Dedifferentiated amniotic fluid mesenchymal stem cell (primary cell): ENCODE measurements around the gene LARP1B.
"Not testable (repeated sequence)": the region's sequence is repeated elsewhere in the genome, so short reads cannot be mapped to it uniquely, and the experiment has no call there.

Experiments
- DNase-seq: peaks from one replicate; pipeline ENCODE4 v3.0.0-alpha.2; 2016; ENCODE audit errors: extremely low spot score

The LARP1B gene

DNA sequence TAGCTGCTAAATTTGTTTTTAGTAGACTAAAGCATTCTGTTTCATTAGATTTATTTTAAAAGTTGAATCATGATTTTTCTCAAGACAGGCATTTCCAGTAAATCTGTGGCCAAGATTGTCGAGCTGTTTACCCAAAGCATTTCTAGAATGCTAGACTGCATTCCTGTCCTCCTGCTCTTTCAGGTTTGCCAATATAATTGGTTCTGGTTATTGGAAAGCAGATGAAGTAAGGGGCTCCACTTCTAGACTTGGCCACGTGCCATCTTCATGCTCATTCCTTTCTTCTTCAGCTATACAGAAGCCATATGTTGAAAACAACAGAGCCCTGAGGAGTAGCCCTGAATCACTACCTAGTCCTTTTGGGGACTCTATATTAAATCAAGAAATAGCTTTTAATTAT, 164.0 kb downstream of the LARP1B start:
- peak; percentile 75 for DNase-seq

DNA sequence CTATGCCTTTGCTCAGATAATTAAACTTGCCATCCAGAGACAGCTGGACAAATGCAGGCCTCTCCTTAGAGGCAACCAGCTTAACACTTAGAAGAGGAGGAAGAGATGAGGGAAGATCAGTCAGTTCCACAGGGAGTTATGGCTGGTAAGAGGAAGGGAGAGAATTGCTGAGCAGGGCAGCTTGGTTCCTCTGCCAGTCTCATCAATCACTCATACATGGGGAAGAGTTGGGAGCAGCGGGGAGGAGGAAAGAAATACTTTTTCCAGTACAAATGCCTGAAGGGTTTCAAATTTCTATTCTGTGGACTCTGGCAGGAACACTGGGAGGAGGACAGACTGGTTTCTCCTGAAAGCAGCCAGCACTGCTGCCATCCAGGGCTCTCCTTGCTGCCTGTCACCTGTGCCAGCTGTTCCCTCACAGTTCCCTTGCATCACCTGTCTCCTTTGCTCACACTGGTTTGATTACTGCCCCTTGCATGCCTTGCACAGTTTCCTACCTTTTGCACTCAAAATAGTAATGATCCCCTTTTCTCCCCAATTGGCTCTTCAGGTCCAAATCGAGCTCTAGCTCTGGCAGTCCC, 167.0 kb downstream of the LARP1B start:
- peak; percentile 16 for DNase-seq

DNA sequence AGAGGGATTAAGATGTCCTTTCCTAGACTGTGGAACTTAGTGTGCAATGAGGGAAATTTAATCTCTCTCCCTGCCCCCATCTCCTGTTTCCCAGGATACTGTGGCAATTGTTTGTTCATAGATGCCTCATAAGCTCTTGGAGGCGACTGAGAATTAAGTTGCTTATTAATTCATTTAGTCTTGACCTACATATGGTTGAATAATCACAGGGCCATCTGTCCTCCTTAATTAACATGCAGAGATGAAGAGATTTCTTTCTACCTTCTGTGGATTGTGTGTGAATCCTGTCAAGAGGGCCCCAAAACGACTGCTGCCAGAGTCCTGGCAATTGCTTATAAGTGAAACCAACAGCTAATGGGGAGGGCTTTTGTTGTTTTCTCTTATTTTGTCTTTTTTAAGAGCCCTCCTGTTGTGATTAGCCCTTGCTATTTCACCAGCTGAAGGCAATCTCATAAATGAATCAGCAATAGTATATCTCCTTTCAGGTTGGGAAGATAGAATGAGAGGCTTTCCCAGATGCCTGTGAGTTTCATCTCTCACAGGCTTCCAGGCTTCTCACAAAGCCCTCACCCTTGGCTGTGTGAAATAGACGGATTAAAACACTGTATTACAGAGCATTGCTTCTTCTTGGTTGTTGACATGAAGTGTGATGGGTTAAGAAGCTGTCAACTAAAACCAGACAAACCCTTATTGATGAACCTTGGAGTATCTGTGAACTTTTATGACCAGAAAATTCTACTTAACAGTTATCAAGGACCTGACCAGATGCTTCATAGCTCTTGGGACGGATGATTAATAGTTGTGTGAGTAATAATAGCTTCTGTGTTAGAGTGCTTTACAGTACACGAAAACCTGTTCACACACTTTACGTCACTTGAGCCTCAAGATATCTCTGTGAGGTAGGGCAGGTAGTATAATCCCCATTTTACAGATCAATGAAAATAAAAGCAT, 168.0 kb downstream of the LARP1B start:
- no peak for DNase-seq

DNA sequence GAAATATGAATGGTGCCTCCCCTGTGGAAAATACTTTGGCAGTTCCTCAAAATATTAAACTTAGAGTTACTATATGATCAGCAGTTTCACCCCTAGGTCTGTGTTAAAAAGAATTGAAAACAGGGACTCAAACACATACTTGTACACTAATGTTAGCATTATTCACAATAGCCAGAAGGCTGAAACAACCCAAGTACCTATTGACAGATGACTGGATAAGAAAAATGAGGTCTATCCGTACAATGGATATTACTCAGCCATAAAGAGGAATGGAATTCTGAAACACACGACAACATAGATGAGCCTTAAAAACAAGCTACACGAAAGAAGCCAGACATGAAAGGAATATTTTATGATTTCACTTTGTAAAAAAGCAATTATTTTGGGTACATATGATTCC, 171.6 kb downstream of the LARP1B start:
- DNase-seq: no peak

DNA sequence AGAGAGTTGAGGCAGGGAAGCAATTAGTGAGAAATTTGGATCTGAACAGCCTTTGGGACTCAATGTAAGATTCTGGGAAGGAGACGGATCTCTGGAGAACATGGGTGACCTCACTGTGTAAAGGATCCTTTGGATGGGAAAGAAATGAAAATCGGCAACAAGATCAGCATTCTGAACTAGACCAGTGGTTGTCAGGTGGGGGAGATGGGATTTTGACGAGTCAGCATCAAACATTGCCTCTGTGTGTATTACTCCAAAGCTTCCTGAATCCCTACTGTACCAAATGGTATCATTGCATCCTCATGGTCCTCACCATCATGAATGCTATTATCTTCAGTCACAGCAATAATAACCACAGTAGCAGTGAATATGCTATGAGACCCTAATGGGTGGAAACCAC, 173.7 kb downstream of the LARP1B start:
- DNase-seq: no peak

DNA sequence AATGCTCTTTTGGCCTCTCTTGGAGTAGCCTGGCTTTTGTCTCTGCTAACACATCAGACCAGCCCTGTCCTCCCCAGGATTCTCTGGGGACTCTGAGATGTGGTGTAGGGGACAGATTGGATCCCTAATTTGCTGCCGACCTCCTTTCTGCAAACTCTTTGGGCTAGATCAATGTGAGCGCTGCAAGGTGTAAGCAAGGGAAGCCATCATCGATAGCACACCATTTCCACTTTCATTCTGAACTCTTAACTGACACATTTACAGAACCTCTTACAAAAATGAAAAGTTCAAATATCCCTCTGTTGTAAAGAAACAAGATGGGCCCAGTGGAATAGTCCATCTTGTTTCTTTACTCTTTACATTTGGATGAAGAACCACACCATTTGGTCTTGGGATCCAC, 179.9 kb downstream of the LARP1B start:
- DNase-seq: no peak

DNA sequence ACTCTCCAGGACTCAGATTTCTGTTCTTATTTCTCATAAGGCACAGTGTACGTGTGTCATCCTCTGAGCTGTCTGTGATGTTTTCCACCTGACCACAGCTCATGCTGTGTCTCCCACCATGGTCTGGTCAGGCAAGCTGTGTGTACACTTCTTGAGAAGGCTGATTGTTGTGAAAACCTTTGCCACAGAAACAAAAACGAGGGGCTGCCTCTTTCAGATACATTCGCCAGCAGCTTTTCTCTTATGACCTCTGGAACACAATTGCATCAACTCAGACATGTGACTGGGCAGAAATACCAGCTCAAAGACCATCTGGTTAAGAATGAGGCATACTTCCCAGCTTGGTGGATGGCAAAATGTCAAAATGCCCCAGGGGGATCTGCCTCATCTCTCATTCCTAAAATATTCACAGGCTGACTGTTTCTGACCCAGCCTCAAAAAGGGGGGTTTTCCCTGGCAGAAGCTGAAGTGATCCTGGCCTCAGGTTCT, 180.4 kb downstream of the LARP1B start:
- peak; percentile 93 for DNase-seq

DNA sequence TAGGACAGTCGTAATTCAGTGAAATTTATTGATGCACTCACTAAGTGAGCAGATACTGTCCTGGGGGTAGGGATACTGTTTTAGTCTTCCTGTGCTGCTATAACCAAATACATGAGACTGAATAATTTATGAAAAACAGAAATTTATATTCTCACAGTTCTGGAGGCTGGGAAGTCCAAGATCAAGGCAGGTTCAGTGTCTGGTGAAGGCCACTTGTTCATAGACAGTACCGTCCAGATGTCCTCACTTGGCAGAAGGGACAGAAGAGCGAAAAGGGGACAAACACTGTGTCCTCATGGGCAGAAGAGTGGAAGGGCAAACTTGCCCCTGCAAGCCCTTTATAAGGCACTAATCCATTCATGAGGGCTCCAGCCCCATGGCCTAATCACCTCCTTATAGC, 180.9 kb downstream of the LARP1B start:
- DNase-seq: no peak

DNA sequence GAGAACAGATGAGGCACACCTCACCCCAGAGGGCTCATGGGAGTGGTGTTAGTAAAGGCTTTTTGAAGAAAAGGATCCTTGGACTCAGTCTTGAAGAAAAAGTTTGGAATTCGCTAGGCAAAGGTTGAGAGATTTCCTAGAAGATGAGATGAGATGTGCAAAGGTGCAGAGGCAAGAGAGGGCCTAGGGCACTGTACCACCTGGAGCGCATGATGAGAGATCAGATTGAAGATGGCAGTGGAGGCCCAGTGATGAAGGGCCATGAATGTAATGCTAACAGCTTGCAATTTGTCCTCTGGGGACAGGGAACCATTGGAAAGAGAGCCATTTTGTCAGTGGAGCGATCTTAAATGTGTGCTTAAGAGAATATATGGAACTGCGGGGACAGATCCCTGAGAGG, 181.5 kb downstream of the LARP1B start:
- DNase-seq: no peak

DNA sequence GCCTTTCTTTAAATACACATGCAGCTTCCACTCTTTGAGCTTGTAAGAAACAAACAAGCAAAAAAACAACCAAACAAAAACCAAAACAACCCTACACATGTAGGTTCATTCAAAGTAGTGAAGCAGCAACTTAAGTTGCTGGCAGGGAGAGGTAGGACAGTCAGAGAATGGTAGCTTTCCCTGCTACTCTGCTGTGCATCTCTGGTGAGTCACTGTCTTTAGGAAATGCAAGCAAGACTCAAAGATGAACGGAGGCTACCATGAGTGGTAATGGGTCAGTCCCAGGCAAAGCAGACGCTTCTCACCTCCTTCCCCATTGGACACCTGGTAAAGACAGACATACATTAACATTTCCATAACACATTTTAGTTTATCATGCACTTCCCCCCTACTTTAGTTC, 183.3 kb downstream of the LARP1B start:
- DNase-seq: no peak

DNA sequence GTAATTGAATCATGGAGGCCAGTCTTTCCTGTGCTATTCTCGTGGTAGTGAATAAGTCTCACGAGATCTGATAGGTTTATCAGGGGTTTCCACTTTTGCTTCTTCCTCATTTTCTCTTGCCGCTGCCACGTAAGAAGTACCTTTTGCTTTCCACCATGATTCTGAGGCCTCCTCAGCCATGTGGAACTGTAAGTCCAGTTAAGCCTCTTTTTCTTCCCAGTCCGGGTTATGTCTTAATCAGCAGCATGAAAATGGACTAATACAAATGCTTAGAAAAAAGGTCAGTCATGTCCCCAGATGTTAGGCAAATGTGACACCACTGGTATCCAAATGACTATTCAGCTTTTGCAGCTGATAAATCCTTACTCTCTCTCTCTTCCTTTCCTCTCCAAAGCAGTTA, 184.3 kb downstream of the LARP1B start:
- DNase-seq: not testable (repeated sequence)

DNA sequence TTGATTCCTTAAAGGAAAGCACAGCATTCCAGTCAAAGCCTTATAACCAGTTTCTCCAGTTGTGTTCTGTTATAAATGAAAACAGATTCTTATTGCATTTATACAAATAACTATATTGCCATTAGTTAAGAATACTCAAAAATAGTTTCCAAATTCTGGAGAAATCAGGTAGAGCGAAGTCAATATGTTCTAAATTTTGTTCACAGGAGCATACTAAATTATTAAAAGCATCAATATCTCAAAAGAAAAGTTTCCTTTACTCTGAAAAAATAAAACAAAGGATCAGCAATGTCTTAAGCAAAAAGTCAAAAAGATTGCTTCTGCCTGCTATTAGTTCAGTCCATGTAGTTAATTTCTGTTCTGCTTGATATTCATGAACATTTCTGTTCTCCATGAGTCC, 186.8 kb downstream of the LARP1B start:
- no peak for DNase-seq

DNA sequence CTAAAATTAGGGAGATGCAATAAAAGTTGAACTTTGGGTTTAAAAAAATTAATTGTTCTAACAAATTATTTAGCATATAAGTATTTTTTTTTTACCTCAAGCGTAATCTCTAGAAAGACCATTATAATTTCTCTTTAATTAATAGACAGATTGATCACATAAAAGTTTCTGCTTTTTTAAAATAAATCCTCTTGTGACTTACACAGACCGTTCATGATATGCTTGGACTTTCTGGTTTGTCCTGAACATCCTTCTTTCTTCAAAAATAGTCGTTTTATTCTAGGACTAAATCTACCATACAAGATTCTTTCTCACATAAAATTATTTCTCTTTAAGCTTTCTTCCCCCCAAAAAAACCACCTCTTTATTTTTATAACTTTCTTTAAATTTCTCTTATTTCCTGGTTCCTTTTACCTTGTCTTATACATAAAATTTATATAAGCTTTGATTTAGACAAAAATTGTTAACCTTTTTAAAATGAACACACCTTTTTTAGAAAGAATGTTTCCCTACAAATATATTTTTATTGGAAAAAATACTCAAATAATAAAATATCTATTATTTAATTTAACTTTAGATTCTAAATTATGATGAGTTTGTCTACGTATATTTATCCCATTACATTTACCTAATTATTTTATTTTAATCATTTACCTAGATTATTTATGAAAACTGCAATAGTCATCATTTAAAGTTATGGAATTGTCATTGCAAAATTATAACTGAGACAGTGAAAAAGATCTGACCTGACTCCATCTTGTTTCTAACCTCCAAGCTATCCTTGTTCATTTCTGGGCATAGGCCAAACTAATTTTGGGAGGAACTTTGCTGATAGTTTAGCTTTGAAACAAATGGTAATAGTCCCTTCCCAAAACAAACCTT, 188.9 kb downstream of the LARP1B start:
- DNase-seq: no peak

DNA sequence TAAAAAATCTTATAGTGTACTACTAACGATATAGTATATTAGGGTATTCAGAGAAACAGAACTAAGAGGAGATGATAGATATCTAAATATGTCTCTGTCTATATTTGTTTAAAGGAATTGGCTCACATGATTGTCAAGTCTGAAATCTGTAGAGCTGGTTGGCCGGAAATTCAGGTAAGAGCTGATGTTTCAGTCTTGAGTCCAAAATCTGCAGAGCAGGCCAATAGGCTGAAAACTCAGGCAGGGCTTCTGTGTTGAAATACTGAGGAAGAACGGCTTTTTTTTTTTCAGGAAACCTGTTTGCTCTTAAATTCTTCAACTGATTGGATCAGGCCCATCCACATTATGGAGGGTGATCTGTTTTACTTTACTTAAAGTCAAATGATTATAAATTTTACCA, 194.8 kb downstream of the LARP1B start:
- DNase-seq: no peak

DNA sequence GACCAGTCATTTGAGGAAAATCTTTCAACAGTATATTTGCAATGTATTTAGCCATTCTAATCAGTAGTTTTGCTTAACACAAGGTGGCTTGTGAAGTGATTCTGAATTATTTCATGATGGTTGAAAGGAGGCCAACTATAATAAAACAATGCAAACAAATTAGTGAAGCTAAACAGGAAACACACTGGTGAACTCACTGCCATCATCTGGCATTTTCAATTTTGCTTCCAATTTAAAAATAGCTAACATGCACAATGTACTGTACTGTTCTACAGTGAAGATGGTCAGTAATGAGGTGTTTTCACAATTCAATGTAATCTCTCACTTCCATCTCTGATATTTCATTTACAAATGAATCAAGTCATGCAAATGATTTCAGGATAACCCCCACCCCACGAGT, 195.4 kb downstream of the LARP1B start:
- DNase-seq: no peak

DNA sequence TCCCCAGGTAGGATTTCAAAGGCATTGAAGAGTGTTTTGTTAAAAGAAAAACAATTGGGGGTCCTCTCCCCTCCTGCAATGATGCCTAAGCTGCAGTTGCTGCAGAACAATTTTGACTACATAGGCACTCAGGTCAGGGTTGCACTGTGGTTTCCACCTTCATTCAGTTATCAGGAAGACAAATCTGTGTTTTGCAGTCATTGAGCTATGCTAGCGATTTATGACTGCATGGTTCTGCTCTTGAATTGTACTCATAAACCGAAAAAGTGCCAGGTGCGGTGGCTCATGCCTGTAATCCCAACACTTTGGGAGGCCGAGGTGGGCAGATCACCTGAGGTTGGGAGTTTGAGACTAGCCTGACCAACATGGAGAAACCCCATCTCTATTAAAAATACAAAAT, 197.1 kb downstream of the LARP1B start:
- not testable (repeated sequence) for DNase-seq

DNA sequence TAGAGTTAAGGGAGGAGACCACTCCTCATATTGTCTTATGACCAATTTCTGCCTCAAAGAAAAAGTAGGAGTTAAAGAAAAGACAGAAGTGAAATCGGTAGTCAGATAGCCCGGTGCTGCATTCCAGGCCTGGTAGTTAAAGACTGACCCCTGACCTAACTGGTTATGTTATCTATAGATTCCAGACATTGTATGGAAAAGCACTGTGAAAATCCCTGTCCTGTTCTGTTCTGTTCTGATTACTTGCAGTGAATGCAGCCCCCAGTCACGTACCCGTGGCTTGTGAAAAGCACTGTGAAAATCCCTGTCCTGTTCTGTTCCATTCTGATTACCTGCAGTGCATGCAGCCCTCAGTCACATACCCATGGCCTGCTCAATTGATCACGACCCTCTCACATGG, 198.8 kb downstream of the LARP1B start:
- DNase-seq: not testable (repeated sequence)
